Activated naive CD4-positive, alpha-beta T cell treated with Interleukin-2 at 50 U/mL for 16 hours (primary cell): ENCODE measurements around the gene NOL3.

Experiments
- DNase-seq: peaks from one replicate; pipeline ENCODE4 v3.0.0-alpha.2; 2020

NOL3 gene

DNA sequence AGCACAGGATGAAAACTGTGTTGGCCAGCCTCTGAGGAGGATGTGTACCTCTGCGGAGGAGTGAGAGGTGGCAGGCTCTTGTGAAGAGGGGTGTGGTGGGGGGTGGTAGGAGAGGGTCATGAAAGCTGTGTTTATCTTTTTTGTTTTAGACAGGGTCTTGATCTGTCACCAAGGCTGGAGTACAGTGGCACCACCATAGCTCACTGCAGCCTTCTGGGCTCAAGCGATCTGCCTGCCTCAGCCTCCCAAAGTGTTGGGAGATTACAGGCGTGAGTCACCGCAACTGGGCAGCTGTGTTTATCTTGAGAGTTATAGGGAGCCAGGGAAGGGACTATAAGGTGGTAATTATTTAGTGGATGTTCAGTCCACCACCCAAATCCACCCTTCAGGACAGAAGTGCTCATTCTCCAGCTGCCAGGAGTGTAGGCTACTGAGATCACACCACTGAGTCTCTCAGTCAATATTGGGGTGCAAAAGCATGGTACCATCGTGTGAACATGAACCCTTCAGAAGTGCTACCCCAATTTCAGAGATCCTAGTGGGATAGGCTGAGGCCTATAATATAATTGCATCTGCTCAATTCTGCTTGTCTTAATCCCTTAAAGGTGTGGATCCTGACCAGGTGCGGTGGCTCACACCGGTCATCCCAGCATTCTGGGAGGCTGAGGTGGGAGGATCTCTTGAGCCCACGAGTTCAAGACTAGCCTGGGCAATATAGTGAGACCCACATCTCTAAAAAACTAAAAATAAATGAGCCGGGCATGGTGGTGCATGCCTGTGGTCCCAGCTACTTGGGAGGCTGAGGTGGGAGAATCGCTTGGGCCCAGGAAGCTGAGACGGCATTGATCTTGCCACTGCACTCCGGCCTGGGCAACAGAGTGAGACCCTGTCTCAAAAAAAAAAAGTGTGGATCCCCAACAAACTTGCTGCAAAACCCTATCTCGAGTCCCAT is 20.4 kb downstream of the NOL3 start:
- DNase-seq = no peak

DNA sequence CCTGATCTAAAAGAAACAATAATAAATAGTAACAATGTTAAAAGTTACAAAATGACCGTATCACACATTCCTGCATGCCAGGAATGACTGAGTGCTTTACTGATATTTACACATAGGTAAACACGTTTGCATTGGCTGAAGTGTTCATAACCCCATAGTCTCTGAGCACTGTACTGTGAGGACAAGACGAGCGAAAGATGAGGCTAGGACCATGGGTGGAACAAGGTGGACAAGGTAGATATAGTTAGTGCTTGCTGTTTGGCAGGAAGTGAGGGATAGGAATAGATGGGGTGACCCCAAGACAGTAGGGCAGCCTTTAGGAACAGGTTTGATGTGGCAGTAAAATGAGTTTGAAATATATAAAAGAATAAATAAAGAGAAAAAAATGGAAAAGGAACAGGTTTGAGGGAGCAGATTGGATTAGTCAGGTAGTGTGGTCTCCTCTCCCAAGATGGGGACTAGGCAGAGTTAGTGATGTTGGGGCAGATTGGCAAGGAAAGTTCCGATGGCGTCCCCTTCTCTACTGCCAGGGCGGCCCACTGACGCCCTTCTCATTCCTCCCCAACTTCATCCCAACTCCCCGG is 21.2 kb downstream of the NOL3 start:
- DNase-seq = no peak

GRCh38 chr16:67191995-67192681 is 21.8 kb downstream of the NOL3 start, which contains the start of gene E2F4:
Gene E2F4 (plus strand): TSS chr16:67192155. CDS start chr16:67192228, 73 bp downstream.
- peak; percentile 88 for DNase-seq

- no peak for DNase-seq
Observed at GRCh38 chr16:67192781-67193361, 22.5 kb downstream of the NOL3 start.

- no peak for DNase-seq
Observed at GRCh38 chr16:67193536-67193935, 23.2 kb downstream of the NOL3 start.

- DNase-seq = no peak
Observed at GRCh38 chr16:67194260-67194659, 23.9 kb downstream of the NOL3 start.

GRCh38 chr16:67195676-67196075 is 25.3 kb downstream of the NOL3 start:
- DNase-seq = no peak

- no peak for DNase-seq
Observed at GRCh38 chr16:67196881-67197280, 26.5 kb downstream of the NOL3 start.

DNA sequence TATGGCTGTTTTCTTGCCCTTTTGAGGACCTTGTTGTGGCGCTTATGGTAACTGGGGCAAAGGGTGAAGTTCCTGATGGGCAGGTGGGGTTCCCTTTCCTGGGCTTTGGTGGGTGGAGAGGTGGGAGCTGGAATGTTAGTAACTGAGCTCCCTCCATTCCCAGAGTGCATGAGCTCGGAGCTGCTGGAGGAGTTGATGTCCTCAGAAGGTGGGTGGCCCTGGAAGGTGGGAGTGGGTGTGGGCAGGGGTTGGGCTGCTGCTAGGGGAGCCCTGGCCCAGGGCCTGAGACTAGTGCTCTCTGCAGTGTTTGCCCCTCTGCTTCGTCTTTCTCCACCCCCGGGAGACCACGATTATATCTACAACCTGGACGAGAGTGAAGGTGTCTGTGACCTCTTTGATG is 27.4 kb downstream of the NOL3 start:
- DNase-seq = no peak

- DNase-seq = no peak
Observed at GRCh38 chr16:67198238-67198734, 27.9 kb downstream of the NOL3 start.

- no peak for DNase-seq
Observed at GRCh38 chr16:67199011-67199807, 28.9 kb downstream of the NOL3 start, which contains the start of gene ELMO3. Gene ELMO3 (plus strand): TSS chr16:67199131. CDS start chr16:67199327, 196 bp downstream.

- DNase-seq = no peak
Observed at GRCh38 chr16:67199808-67200198, 29.5 kb downstream of the NOL3 start.

DNA sequence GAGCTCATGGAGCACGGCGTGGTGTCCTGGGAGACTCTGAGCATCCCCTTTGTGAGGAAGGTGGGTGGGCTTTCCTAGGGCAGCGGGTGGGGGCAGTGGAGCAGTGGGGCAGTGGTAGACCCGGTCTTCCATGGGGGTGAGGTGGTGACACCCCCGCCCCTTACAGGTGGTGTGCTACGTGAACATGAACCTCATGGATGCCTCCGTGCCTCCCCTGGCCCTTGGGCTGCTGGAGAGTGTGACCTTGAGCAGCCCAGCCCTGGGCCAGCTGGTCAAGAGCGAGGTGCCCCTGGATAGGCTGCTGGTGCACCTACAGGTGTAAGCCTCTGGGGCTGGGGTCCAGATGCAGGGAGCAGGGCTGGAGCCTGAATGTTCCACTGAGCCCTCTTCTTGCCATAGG is 30.2 kb downstream of the NOL3 start:
- no peak for DNase-seq

GRCh38 chr16:67201411-67202345 is 31.3 kb downstream of the NOL3 start:
- no peak for DNase-seq

GRCh38 chr16:67202426-67202825 is 32.1 kb downstream of the NOL3 start:
- no peak for DNase-seq

GRCh38 chr16:67202956-67203493 is 32.7 kb downstream of the NOL3 start:
- no peak for DNase-seq

- no peak for DNase-seq
Observed at GRCh38 chr16:67204076-67204475, 33.7 kb downstream of the NOL3 start.

GRCh38 chr16:67206129-67206837 is 35.9 kb downstream of the NOL3 start:
- no peak for DNase-seq

DNA sequence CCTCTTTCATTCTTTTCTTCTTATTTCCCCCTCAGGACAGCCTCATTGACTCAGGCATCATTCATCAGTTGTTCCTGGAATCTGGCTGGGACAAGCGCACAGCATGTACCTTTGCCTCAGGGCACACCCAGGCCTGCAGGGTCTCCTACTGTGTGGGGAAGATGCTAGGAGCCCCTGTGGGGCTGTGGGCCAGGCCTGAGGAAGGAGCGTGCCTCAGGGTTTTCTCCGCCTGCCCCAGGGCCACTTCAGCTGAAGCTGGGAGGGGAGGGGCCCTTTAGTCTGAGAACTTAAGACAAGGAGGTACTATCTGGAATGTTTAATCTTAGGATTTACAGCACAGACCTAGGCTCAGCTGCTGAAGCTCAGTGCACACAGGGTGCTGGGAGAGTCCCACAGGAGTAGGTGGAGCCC is 36.5 kb downstream of the NOL3 start:
- no peak for DNase-seq
